IMR-90 (cell line): Measurements from ENCODE around the gene RUNX1.
A peak's percentile ranks its signal among the peaks of the same experiment; 100 is the strongest.

Experiments
- BHLHE40 ChIP-seq: fragments of 150-350 bp; IDR thresholded peaks from 2 replicates; pipeline ENCODE4 v1.6.1; 2016; ENCODE audit warnings: mild to moderate bottlenecking, low read depth, low read length
- CEBPB ChIP-seq: IDR thresholded peaks from 2 replicates; pipeline ENCODE4 v1.6.1; 2012; ENCODE audit warnings: low read depth, low read length, improper control_type of control experiment
- MAFK ChIP-seq: IDR thresholded peaks from 2 replicates; pipeline ENCODE4 v1.6.1; 2012; ENCODE audit warnings: low read depth, low read length, improper control_type of control experiment
- MXI1 ChIP-seq: IDR thresholded peaks from 2 replicates; pipeline ENCODE4 v1.6.1; 2012; ENCODE audit warnings: low read depth, mild to moderate bottlenecking, low read length, moderate library complexity, borderline replicate concordance
- POLR2A ChIP-seq: IDR thresholded peaks from 2 replicates; pipeline ENCODE4 v1.6.1; 2012; ENCODE audit warnings: mild to moderate bottlenecking, low read depth, low read length
- RAD21 ChIP-seq: IDR thresholded peaks from 2 replicates; pipeline ENCODE4 v1.6.1; 2012; ENCODE audit warnings: low read length, improper control_type of control experiment
- RFX5 ChIP-seq: IDR thresholded peaks from 2 replicates; pipeline ENCODE4 v1.8.0; 2012; ENCODE audit warnings: low read depth, mild to moderate bottlenecking, low read length, moderate library complexity
- TF ChIP-seq, protein P1 (sequence below): conservative IDR thresholded peaks from 2 replicates; pipeline ENCODE4 v1.5.1; 2012; ENCODE audit warnings: mild to moderate bottlenecking, low read depth, low read length, improper control_type of control experiment
- TF ChIP-seq, protein P2 (sequence below): fragments of 150-350 bp; IDR thresholded peaks from 2 replicates; pipeline ENCODE4 v1.6.1; 2016; ENCODE audit warnings: low read depth, mild to moderate bottlenecking, low read length, moderate library complexity, borderline replicate concordance
- TF ChIP-seq, protein P3 (sequence below): fragments of 150-350 bp; IDR thresholded peaks from 2 replicates; pipeline ENCODE4 v1.6.1; 2017; ENCODE audit warnings: mild to moderate bottlenecking, antibody characterized with exemption, low read length, low read depth

DNA sequence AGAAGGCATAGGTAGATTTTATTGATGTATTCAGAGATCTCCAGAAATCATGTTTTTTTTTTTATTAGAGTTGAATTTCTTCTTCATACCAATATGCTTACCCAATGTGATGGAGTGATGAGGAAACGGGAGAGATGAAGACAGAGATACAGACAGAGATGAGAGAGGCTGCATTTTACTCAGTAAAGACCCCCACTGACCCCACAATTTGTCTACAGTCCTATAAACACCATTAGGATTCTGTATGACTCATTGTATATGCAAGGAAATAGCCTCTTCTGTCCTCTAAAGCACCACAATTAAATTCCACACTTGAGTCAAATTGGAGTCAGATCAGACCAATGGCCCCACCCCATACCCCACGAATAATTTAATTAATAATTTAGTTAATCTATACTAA is 44.0 kb downstream of the RUNX1 start:
- TF ChIP-seq, protein P1, sequence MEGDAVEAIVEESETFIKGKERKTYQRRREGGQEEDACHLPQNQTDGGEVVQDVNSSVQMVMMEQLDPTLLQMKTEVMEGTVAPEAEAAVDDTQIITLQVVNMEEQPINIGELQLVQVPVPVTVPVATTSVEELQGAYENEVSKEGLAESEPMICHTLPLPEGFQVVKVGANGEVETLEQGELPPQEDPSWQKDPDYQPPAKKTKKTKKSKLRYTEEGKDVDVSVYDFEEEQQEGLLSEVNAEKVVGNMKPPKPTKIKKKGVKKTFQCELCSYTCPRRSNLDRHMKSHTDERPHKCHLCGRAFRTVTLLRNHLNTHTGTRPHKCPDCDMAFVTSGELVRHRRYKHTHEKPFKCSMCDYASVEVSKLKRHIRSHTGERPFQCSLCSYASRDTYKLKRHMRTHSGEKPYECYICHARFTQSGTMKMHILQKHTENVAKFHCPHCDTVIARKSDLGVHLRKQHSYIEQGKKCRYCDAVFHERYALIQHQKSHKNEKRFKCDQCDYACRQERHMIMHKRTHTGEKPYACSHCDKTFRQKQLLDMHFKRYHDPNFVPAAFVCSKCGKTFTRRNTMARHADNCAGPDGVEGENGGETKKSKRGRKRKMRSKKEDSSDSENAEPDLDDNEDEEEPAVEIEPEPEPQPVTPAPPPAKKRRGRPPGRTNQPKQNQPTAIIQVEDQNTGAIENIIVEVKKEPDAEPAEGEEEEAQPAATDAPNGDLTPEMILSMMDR = no peak
- TF ChIP-seq CEBPB = peak; percentile 64
- no peak for TF ChIP-seq RAD21
- TF ChIP-seq POLR2A = no peak
- no peak for TF ChIP-seq MAFK
- TF ChIP-seq RFX5 = no peak
- TF ChIP-seq, protein P2, sequence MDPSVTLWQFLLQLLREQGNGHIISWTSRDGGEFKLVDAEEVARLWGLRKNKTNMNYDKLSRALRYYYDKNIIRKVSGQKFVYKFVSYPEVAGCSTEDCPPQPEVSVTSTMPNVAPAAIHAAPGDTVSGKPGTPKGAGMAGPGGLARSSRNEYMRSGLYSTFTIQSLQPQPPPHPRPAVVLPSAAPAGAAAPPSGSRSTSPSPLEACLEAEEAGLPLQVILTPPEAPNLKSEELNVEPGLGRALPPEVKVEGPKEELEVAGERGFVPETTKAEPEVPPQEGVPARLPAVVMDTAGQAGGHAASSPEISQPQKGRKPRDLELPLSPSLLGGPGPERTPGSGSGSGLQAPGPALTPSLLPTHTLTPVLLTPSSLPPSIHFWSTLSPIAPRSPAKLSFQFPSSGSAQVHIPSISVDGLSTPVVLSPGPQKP = no peak
- no peak for TF ChIP-seq MXI1
- TF ChIP-seq, protein P3, sequence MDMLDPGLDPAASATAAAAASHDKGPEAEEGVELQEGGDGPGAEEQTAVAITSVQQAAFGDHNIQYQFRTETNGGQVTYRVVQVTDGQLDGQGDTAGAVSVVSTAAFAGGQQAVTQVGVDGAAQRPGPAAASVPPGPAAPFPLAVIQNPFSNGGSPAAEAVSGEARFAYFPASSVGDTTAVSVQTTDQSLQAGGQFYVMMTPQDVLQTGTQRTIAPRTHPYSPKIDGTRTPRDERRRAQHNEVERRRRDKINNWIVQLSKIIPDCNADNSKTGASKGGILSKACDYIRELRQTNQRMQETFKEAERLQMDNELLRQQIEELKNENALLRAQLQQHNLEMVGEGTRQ = no peak
- TF ChIP-seq BHLHE40 = no peak
